GM19452 (cell line): ENCODE data around the gene CFAP206.
"Not testable (repeated sequence)": the region's sequence is repeated elsewhere in the genome, so short reads cannot be mapped to it uniquely, and the experiment has no call there.

ENCODE experiments used
- ATAC-seq: cut with Tn5 transposase; IDR thresholded peaks from one replicate; pipeline ENCODE4 v1.9.1; 2021; ENCODE audit not compliant: unreplicated experiment

CFAP206 gene

DNA sequence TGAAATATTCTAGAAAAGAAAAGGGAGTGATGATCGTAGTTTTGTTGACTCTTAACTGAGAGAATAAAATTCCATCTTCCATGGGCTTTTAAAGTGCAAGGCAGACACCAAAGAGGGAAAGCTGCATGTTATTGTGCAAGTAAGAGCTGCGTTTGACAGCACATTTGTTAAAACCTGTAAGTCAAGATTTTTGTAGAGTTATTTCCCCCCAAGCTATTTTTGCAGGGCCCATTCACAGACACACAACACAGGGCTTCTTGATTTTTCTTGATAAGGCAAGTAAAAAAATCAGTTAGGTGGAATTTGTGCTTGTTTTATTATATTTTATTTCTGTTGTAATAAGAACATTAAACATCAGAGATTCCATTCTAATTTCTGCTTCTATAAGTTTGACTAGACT, 13.8 kb downstream of the CFAP206 start:
- no peak for ATAC-seq

- no peak for ATAC-seq
These were observed 19.0 kb downstream of the CFAP206 start for GRCh38 chr6:87426789-87427188.

DNA sequence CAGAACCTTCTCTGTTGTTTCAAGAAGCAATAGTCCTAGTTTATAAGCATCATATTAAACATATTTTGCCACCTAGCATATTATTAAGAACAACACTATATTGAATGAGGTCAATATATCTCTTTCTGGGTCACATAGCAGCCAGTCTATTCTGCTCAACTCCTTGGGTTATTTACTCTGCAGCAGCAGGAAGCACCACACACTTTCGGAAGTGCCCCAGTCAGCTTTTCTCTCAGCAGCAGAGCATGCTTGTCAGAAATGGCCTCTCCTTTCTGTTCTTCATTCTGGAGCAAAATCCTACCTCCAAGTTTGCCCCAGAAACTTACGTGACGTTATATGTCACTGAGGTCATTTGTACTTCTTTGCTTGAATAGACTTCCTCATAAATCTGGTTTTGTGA, 22.7 kb downstream of the CFAP206 start:
- ATAC-seq: no peak

DNA sequence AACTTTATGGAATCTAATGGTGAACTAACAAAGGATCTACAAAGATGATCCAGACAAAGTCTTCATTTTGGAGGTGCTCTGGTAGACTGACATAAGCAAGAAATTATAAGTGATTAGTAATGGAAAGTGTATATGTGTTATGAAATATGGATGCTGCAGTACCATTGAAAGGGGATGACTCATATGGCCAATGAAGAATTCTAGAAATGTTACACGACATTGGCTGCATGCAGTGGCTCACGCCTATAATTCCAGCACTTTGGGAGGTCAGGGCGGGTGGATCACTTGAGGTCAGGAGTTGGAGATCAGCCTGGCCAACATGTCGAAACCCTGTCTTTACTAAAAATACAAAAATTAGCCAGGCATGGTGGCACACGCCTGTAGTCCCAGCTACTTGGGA, 23.5 kb downstream of the CFAP206 start:
- ATAC-seq: no peak

DNA sequence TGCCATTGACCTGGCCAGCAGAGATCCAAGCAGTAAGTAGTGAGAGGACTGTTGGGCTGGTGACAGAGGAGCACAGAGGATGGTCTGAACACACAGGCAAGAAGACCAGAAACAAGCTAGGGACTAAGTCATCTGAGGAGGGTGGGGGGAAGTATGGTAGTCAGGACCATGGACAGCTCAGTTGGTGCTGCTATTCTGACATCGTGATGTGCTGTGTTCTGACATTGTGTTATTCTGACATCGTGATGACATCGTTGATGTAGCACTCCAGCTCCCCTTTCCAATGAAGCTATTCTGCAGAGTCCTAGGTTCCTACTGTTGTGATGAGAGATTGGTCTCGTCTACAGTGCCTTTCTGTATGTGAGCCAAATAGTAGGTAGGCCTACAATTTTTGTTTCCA, 28.7 kb downstream of the CFAP206 start:
- no peak for ATAC-seq

DNA sequence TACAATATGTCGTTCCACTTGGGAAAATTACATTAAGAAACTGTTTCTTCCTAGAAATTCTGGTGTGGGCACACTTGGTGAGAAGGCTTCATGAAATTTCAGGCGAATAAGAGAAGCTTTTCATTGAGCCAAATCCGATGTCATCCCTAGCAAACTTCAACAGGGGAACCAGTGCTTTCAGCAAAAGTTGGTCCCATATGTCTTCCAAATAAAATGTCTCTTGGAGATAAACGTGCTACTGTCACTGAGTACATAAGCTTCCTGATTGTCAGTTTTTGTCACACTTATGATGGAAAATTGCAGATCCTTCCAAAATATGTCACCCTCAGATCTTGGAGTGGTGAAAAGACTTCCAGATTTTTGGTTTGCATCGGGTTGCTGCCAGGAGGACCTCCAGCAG, 33.9 kb downstream of the CFAP206 start:
- ATAC-seq: no peak

GRCh38 chr6:87444362-87444761, 36.6 kb downstream of the CFAP206 start:
- no peak for ATAC-seq

- ATAC-seq: no peak
These were observed 57.3 kb downstream of the CFAP206 start for GRCh38 chr6:87465051-87465450.

GRCh38 chr6:87472525-87473418, 65.0 kb downstream of the CFAP206 start, which contains the start of gene SLC35A1:
TSS of gene SLC35A1 (plus strand) at chr6:87472974. CDS start at chr6:87473004, 30 bp downstream.
- peak; percentile 95 for ATAC-seq

GRCh38 chr6:87473419-87473903, 65.7 kb downstream of the CFAP206 start:
- peak; percentile 59 for ATAC-seq

DNA sequence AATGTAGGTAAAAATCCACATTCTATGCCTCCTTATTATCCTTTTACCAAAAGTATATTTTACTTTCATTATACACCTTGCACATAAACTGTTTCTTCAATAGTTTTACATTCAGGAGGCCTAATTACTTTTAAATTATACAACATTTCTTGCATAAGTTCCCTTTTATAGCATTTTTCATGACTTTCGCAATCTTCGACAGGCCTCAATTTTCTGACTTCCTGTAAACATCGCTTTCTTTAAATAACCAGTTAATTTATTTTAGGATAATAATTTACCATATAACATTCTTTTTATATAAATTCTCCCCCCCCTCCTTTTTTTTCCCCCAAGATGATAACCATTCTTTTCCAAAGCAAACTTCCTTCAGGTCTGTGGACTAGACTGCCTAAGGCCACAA, 74.2 kb downstream of the CFAP206 start:
- ATAC-seq: no peak

- ATAC-seq: no peak
These were observed 74.6 kb downstream of the CFAP206 start for GRCh38 chr6:87482366-87482765.

- ATAC-seq: no peak
These were observed 76.2 kb downstream of the CFAP206 start for GRCh38 chr6:87483929-87484328.

- no peak for ATAC-seq
These were observed 76.7 kb downstream of the CFAP206 start for GRCh38 chr6:87484491-87484890.

DNA sequence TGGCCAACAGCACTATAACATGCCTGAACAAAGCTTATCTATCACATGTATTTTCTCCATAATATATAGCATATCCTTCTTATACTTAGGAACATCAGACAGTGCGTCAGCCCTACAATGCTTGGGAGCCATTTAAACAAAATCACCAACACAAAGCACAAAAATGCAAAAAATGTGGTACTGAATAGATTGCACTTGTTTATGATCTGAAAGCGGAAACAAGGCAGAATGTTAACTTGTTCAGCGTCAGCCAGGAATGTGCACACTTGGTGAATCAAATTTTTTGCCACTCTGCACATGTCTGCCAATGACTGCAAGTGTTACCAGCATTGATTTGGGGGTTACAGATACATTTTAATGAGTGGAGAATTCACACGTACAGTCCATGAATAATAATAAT, 79.8 kb downstream of the CFAP206 start:
- ATAC-seq: no peak

DNA sequence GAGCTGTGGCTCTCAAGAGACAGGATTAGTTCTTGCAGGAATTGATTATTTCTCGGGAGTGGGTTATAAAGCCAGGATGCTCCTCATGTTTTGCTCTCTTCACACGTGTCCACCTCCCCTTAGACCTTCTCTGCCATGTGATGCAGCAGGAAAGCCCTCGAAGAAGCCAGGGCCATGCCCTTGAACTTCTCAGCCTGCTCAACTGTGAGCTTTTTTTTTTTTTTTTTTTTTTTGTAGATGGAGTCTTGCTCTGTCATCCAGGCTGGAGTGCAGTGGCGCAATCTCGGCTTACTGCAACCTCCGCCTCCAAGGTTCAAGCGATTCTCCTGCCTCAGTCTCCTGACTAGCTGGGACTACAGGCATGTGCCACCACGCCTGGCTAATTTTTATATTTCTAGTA, 81.6 kb downstream of the CFAP206 start:
- not testable (repeated sequence) for ATAC-seq

DNA sequence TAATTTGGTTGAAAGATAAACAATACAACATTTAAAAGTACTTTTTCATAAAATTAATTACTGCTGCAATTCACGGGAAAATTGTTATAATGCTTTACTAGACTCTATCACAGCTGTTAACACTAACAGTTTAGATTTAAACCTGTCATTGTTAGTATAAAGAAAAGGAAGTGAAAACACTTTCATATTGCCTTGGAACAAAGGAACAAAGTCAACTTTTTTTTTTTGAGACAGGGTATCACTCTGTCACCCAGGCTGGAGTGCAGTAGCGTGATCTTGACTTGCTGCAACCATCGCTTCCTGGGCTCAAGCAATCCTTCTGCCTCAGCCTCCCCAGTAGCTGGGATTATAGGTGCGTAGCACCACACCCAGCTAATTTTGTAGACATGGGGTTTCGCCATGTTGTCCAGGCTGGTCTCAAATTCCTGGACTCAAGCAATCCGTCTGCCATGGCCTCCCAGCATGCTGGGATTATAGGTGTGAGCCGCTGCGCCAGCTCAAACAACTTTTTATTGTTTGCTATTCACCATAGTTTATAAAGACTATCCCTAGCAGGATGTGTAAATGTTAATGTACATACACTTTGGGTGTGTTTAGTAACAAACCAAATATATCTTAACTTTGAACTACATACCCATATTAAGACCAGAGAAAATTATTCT, 87.1 kb downstream of the CFAP206 start:
- peak; percentile 72 for ATAC-seq

GRCh38 chr6:87498048-87498447, 90.3 kb downstream of the CFAP206 start:
- no peak for ATAC-seq

- no peak for ATAC-seq
These were observed 94.2 kb downstream of the CFAP206 start for GRCh38 chr6:87501809-87502572.

DNA sequence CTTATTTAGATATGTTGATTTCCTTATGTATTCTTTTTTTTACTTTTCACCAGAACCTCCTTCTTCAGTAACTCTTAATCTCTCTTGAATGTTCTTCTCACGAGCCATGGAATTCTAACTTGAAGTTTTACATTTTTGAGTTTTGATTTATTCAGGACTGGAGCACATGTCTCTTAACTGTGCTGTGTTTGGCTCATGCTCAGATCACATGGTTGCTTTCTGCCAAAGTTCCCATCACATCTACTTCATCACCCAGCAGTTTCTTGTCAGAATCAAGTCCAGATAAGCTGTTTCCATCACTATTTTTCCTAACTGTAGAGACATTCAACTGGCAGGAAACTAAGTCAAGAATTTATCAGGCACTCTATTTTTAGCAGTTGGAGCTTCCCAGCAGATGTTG, 96.7 kb downstream of the CFAP206 start:
- ATAC-seq: no peak
